ENCODE results near the gene KIF6. TPM values are rescaled to one million over a fixed set of nuclear protein-coding genes. Genes with fewer than 3 reads are reported as not detected.
"Not testable (repeated sequence)": the region's sequence is repeated elsewhere in the genome, so short reads cannot be mapped to it uniquely, and the experiment has no call there.

Gene KIF6
- total RNA-seq, 1 donor from 2014 or later: 2.9 TPM

DNA sequence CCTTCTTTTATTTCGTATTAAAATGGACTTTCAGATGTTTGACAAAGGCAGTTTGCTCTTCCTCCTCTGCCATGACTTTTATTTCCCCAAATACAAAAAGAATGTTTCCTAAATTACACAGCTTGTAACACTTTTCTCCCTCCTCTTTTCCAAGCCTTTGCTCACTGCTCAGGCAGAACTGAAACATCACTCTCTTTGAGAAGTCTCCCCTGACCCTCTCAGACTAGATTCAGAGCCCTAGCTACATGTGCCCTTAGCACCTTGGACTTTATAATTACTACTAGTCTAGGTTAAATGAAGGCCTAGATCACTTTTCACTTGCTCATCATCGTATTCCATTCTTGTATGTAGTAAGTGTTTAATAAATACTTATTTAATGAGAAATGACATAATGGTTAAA is 8.5 kb upstream of the KIF6 start:
- no peak for DNase-seq (ENCODE audit: low spot score, unreplicated experiment)
- peaks cover 11% of the 10 kb centered on the region for H3K9me3 Mint-ChIP-seq (ENCODE audit: low read depth)
- TF ChIP-seq, protein P1, sequence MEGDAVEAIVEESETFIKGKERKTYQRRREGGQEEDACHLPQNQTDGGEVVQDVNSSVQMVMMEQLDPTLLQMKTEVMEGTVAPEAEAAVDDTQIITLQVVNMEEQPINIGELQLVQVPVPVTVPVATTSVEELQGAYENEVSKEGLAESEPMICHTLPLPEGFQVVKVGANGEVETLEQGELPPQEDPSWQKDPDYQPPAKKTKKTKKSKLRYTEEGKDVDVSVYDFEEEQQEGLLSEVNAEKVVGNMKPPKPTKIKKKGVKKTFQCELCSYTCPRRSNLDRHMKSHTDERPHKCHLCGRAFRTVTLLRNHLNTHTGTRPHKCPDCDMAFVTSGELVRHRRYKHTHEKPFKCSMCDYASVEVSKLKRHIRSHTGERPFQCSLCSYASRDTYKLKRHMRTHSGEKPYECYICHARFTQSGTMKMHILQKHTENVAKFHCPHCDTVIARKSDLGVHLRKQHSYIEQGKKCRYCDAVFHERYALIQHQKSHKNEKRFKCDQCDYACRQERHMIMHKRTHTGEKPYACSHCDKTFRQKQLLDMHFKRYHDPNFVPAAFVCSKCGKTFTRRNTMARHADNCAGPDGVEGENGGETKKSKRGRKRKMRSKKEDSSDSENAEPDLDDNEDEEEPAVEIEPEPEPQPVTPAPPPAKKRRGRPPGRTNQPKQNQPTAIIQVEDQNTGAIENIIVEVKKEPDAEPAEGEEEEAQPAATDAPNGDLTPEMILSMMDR (IDR thresholded peaks at IDR 0.05; ENCODE audit: unreplicated experiment): no peak
- H3K27ac Mint-ChIP-seq: no peak overlapping the region
- no peaks in the 10 kb centered on the region for H3K4me1 Mint-ChIP-seq (ENCODE audit: low read depth)
- no peaks in the 10 kb centered on the region for H3K36me3 Mint-ChIP-seq (ENCODE audit: insufficient read depth)
- peaks cover 13% of the 10 kb centered on the region for H3K27me3 Mint-ChIP-seq
- H3K4me3 Mint-ChIP-seq (ENCODE audit: low read depth): no peak overlapping the region

DNA sequence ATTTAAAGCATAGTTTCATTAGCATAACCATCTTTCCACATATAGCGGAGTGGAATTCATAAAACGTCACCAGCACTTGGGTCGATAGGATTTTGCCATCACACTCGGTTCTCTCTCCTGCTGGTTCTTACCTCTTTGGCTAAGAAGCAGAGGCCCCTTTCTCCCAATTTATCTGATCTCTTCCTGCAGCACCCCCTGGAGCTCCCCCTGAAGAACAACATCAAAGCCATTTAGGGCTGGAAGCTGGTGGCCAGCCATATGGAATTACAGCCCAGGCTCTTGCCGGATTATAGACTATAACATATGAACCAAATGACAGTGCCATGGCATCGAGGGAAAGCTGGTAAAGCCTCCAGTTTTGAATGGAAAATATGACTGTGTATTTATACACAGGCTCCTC is 6.4 kb upstream of the KIF6 start:
- Mint-ChIP-seq H3K27me3 (peaks cover 13% of the 10 kb centered on the region), H3K9me3 (ENCODE audit: low read depth) (no peaks in the 10 kb centered on the region), H3K27ac (no peak overlapping the region), H3K4me3 (ENCODE audit: low read depth) (no peak overlapping the region), H3K36me3 (ENCODE audit: insufficient read depth) (no peaks in the 10 kb centered on the region), H3K4me1 (ENCODE audit: low read depth) (no peaks in the 10 kb centered on the region)
- no peak for DNase-seq (ENCODE audit: low spot score, unreplicated experiment)
- TF ChIP-seq, protein P1 (IDR thresholded peaks at IDR 0.05; ENCODE audit: unreplicated experiment): no peak

DNA sequence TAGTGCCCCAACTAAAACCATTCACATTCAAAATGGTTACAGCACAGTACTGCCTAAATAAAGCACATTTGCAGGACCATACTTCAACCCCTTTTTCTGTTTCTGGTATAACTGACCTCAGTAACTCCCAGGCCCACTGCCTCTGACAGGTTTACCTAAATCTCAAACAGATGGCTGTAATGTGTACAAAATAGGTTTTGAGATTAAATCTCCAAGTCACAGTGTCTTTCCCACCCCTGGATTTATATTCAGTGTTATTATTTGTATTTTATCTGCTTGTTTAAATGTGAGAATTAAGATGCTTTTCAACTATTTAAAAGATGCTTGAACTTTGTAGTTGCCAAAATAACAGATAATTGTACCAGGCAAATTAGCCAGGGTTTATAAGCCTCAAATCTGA is 4.7 kb upstream of the KIF6 start:
- no peaks in the 10 kb centered on the region for H3K4me1 Mint-ChIP-seq (ENCODE audit: low read depth)
- no peak for DNase-seq (ENCODE audit: low spot score, unreplicated experiment)
- H3K27me3 Mint-ChIP-seq: peaks cover 13% of the 10 kb centered on the region
- H3K36me3 Mint-ChIP-seq (ENCODE audit: insufficient read depth): no peaks in the 10 kb centered on the region
- no peak overlapping the region for H3K27ac Mint-ChIP-seq
- H3K9me3 Mint-ChIP-seq (ENCODE audit: low read depth): no peaks in the 10 kb centered on the region
- TF ChIP-seq, protein P1 (IDR thresholded peaks at IDR 0.05; ENCODE audit: unreplicated experiment): no peak
- H3K4me3 Mint-ChIP-seq (ENCODE audit: low read depth): no peak overlapping the region

DNA sequence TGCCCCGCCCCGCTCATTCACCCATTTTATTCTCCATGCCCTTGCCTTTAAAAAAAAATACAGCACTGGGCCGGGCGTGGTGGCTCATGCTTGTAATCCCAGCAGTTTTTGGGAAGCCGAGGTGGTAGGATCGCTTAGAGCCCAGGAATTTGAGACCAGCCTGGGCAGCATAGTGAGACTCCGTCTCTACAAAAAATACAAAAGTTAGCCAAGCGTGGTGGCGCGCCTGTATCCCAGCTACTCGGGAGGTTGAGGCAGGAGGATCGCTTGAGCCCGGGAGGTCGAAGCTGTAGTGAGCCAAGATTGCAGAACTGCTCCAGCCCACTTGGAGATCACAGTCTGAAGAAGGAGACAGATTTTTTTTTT is 407 bp upstream of the KIF6 start:
- H3K9me3 Mint-ChIP-seq (ENCODE audit: low read depth): no peaks in the 10 kb centered on the region
- TF ChIP-seq, protein P1 (IDR thresholded peaks at IDR 0.05; ENCODE audit: unreplicated experiment): no peak
- no peaks in the 10 kb centered on the region for H3K36me3 Mint-ChIP-seq (ENCODE audit: insufficient read depth)

DNA sequence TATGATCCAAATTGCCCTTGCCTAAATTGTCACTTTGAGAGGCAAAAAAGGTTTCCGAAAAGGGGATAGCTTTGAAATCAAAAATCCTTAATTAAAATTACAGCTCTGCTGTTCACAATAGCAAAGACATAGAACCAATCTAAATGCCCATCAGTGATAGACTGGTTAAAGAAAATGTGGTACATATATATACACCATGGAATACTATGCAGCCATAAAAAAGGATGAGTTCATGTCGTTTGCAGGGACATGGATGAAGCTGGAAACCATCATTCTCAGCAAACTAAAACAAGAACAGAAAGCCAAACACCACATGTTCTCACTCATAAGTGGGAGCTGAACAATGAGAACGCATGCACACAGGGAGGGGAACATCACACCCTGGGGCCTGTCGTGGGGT is 1.9 kb downstream of the KIF6 start:
- DNase-seq (ENCODE audit: low spot score, unreplicated experiment); H3K27me3 Mint-ChIP-seq; H3K4me3 Mint-ChIP-seq (ENCODE audit: low read depth); H3K36me3 Mint-ChIP-seq (ENCODE audit: insufficient read depth); H3K9me3 Mint-ChIP-seq (ENCODE audit: low read depth); H3K4me1 Mint-ChIP-seq (ENCODE audit: low read depth); H3K27ac Mint-ChIP-seq: not testable (repeated sequence)

More for the DNA sequence above, 407 bp upstream of the KIF6 start:
- H3K27ac Mint-ChIP-seq: peak overlapping the region; percentile 45
- H3K27me3 Mint-ChIP-seq: no peaks in the 10 kb centered on the region
- H3K4me3 Mint-ChIP-seq (ENCODE audit: low read depth): peak overlapping the region; percentile 98
- peaks cover 2% of the 10 kb centered on the region for H3K4me1 Mint-ChIP-seq (ENCODE audit: low read depth)
- DNase-seq (ENCODE audit: low spot score, unreplicated experiment): no peak

DNA sequence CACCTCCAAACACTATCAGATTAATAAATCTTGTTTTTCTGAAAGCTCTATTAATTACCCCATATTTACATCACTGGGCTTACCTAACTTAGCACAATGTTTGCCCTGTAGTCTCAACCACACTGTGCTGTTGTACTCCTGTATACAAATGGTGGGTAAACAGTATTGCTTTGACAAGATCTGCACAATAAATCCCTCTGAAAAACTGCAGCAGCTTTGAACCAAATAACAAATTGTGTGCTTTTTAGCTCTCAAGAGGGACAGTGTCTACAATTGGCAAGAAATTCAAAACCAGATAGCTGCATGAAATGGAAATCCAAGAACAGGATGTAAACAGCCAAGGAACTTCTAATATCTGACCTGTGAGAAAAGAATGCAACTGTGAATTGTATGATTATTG is 10.4 kb downstream of the KIF6 start:
- Mint-ChIP-seq H3K27me3 (no peaks in the 10 kb centered on the region), H3K27ac (no peak overlapping the region), H3K9me3 (ENCODE audit: low read depth) (no peaks in the 10 kb centered on the region), H3K4me1 (ENCODE audit: low read depth) (peaks cover 6% of the 10 kb centered on the region), H3K4me3 (ENCODE audit: low read depth) (no peak overlapping the region), H3K36me3 (ENCODE audit: insufficient read depth) (no peaks in the 10 kb centered on the region)
- TF ChIP-seq, protein P1 (IDR thresholded peaks at IDR 0.05; ENCODE audit: unreplicated experiment): no peak
- DNase-seq (ENCODE audit: low spot score, unreplicated experiment): no peak

Data from progenitor cell of endocrine pancreas (in vitro differentiated cells).